HG03066 (cell line): ENCODE results near the gene COL6A6.

Experiments used
- ATAC-seq: cut with Tn5 transposase; IDR thresholded peaks from one replicate; pipeline ENCODE4 v1.9.1; 2021; ENCODE audit warnings: low read depth; ENCODE audit not compliant: unreplicated experiment

COL6A6 gene

DNA sequence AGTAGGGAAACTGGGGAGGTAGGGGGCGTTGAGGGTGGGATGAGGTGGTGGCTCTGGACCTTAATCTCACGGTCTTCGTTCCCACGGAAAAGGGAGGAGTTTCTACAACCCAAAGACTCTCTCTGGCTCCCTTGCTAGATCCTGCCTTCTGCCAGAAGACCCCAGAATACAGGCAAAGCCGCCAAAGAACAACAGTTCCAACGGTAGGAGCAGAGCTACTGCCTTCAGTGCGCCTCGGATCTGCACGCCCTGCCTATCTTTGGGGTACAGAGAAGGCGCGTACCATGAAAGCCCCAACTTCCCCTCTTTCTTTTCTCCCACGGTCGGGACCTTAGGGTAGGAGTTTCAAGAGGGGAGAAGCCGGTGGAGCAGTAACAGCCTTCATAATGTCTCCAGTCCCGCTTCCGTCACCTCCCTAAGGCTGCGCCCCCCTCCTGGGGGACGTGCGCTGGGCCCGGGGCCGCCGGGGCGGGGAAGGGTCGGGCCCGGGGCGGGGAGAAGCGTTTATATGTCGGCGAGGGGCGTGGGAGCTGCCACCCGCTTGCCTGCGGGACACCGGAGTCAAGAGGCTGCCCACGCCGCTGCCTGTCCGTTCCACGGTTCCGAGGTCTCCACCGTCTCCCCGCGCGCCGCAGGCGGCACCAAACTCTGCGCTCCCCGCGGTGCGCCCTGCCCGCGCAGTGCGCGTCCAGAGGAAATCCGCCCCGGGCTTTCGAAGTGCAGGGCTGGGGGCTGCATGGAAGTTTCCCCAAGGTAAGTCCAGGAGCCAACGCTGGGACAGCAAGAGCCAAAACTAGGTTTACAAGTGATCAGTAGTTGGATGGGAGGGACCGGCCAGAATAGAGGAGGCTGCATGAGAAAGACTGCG is at the start of gene COL6A6:
Gene COL6A6 (plus strand): TSS at position 533 of the 868 bp plus-strand sequence. CDS start 43,188 bp downstream, outside the sequence.
- no peak for ATAC-seq

GRCh38 chr3:130468311-130468710 is 48.7 kb upstream of the COL6A6 start:
- ATAC-seq, result no peak

GRCh38 chr3:130470126-130470525 is 46.9 kb upstream of the COL6A6 start:
- no peak for ATAC-seq

DNA sequence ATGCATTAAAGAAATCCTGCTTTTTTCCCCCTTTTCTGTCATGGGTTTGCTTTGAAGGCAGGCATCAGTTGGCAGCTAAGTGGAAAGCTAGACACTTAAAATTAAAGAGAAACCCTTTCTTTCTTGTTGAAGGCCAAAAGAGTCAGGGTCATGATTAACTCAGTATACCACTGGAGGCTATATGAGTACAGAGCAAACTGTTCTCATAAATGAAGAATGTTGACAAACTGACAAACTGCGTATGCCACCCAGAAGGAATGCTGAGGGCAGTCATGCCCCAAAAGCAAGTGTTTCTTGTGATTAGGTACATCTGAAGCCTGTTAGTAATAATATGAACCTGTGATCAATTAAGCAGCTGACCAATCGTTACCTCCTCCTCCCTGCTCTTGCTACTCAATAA is 43.6 kb upstream of the COL6A6 start:
- ATAC-seq, result no peak

GRCh38 chr3:130480736-130481135 is 36.2 kb upstream of the COL6A6 start:
- no peak for ATAC-seq

GRCh38 chr3:130488288-130488687 is 28.7 kb upstream of the COL6A6 start:
- no peak for ATAC-seq

DNA sequence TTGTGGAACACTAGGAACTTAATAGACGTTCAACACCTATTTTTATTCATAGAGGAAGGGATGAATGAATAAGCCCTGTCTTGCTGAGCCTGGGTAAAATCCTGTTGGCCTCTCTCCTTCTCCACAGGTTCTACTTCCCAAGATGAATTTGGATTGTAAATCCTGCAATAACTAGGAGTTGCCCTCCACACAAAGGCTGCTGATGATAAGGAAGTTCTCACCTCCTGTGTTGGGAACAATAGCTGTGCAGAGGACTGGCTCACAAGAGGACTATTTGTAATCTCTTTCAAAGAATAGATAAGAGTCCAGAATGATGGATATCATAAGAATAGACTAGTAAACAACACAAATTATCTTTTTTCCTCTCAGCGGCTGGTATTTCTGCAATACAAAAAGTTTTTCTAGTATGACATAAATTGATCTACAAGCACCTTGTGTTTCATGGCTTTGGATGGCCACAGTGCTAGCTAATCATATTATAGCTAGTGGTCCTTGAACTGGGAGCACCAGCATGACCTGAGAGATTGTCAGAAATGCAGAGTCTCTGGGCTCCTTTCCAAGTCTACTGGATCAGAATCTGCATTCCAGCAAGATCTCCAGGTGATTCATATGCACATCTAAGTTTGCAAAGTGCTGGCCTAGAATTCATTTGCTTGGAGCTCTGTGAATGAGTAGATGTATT is 28.1 kb upstream of the COL6A6 start:
- no peak for ATAC-seq

- no peak for ATAC-seq
Observed at GRCh38 chr3:130490241-130490640, 26.7 kb upstream of the COL6A6 start.

DNA sequence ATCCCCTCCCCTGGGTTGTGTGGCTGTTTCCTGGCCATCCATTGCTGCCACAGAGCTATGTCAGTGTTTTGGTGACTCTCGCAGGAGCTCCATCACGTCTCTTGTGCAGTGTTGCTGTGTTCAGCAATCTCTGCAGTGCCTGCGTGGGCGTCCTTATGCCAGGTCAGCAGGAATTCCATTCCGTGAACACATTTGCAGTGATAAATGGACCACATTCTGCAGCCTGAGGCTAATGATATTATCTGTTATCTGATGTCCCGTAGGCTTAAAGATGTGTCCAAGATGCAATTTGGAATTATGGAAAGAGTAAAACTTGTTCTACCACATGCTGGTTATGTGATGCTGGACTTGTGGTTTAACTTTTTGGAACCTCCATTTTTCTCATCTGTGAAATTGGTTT is 25.5 kb upstream of the COL6A6 start:
- no peak for ATAC-seq

- no peak for ATAC-seq
Observed at GRCh38 chr3:130504701-130505100, 12.3 kb upstream of the COL6A6 start.

DNA sequence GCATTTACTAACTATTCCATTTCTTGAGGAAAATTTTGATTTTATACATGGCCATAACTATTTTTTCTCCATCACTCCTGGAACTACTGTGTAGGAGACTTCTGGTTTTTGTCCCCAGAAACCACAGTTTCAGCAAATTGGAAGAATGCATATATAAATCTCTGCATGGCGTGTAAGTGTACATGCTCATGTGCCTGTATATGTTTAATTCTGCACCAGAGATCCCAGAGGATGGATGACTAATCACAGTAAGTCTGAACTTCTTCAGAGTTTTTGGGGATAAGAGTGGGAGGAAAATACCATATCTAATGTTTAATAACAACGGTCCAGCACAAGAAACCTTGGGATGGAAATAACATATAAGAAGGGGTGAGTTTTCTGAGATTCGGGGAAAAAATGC is 10.9 kb upstream of the COL6A6 start:
- no peak for ATAC-seq

DNA sequence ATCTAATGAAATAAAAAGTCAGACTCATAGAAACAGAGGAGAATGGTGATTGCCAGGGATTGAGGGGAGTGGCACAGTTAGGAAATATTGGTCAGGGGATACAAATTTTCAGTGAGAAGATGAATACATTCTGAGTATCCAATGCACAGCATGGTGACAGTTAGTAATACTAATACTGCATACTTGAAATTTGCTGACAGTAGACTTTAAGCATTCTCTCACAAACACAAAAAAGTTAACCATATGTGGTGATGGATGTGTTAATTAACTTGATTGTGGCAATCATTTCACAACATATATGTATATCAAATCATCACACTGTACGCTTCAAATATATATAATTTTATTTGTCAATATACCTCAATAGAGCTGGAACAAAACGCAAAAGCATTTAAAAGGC is 9.2 kb upstream of the COL6A6 start:
- no peak for ATAC-seq

- no peak for ATAC-seq
Observed at GRCh38 chr3:130509008-130509407, 8.0 kb upstream of the COL6A6 start.

DNA sequence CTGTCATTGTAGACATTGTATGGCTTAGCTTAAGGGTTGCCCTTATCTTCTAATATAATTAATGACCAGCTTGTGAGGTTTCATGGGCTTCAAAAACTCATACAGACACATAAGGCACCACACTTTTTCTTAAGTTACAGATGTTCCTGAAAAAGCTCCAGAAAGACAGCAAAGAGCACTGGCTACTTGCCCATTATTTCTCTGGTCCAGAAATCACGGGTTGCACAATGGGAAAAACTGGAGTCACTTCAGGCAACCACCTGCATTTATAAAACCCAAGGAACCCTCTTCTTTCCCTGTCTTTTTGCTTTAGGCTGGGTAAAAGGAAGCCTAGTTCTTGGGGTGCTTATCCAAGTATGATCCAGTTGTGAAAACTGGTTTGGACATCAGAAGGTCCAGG is 2.3 kb upstream of the COL6A6 start:
- ATAC-seq, result no peak

GRCh38 chr3:130515755-130516154 is 1.2 kb upstream of the COL6A6 start:
- no peak for ATAC-seq

GRCh38 chr3:130517602-130518001 is 625 bp downstream of the COL6A6 start:
- ATAC-seq, result no peak

- no peak for ATAC-seq
Observed at GRCh38 chr3:130519754-130520153, 2.8 kb downstream of the COL6A6 start.

GRCh38 chr3:130522399-130522798 is 5.4 kb downstream of the COL6A6 start:
- no peak for ATAC-seq

DNA sequence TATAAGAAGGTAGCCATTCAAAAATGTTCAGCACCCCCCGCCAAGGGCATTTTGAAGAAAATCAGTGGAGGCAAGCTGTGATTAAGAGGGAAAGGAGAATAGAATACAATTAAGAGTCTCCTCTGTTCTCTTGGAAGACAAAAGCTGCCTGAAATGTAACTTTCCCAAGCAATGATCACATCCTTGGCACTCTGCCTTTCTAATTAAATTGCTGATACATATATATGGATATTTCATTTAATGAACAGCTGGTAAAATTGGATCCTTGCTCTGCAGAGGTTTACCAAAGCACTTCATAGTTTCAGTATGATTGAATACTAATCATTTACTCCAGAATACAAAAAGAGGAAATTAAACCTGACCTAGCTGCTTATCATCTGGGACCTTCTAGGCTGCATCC is 10.4 kb downstream of the COL6A6 start:
- no peak for ATAC-seq

- no peak for ATAC-seq
Observed at GRCh38 chr3:130528120-130528519, 11.1 kb downstream of the COL6A6 start.

DNA sequence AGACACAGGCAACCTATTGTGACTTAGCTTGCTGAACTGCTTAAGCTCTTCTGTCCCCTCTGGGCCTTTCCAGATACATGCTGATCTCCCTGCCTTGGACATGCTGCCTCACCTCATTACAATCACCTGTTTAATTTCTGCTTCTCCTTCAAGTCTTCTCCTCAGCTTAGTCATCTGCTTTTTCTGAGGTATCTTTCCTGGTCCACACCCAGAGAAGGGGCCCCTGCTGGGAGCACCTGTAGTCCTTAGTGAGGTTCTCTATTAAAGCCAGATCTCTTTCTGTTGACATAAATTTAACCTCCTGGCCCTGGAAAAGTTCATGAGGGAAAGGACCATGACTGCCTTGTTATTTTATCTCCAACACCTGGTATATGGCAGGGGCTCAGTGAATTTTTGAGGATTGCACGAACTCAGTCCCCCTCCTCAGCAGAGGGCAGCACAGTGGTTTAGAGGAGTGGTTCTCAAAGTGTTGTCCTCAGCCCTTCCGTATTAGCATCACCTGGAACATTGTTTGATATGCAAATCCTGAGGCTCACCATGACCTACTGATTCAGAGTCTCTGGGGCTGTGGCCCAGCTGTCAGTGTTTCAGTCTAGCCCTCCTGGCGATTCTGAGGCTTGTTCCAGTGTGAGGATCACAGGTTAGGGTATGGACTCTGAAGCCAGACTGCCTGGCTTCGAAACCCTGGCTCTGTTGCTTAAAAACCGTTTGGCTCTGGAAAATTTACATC is 12.7 kb downstream of the COL6A6 start:
- ATAC-seq, result no peak
